ENCODE measurements around the gene HGF.
"Not testable (repeated sequence)": the region's sequence is repeated elsewhere in the genome, so short reads cannot be mapped to it uniquely, and the experiment has no call there.

The HGF gene

GRCh38 chr7:81769891-81770727, at the start of gene HGF:
Gene HGF, minus strand, starts transcription at chr7:81770047. Its CDS starts 76 bp downstream, at chr7:81769971.
- DNase-seq = no peak

- no peak for DNase-seq
Measured at GRCh38 chr7:81816312-81816711, 46.5 kb upstream of the HGF start.

- not testable (repeated sequence) for DNase-seq
Measured at GRCh38 chr7:81812866-81813476, 43.1 kb upstream of the HGF start.

GRCh38 chr7:81811956-81812865, 42.4 kb upstream of the HGF start:
- DNase-seq = no peak

GRCh38 chr7:81810476-81811155, 40.8 kb upstream of the HGF start:
- no peak for DNase-seq

- not testable (repeated sequence) for DNase-seq
Measured at GRCh38 chr7:81808310-81808709, 38.5 kb upstream of the HGF start.

- DNase-seq = no peak
Measured at GRCh38 chr7:81803267-81803666, 33.4 kb upstream of the HGF start.

- DNase-seq = no peak
Measured at GRCh38 chr7:81802251-81802650, 32.4 kb upstream of the HGF start.

GRCh38 chr7:81801532-81801931, 31.7 kb upstream of the HGF start:
- DNase-seq = no peak

- DNase-seq = no peak
Measured at GRCh38 chr7:81791568-81792518, 22.0 kb upstream of the HGF start.

- no peak for DNase-seq
Measured at GRCh38 chr7:81790686-81791085, 20.8 kb upstream of the HGF start.

- DNase-seq = no peak
Measured at GRCh38 chr7:81790120-81790500, 20.3 kb upstream of the HGF start.

GRCh38 chr7:81789406-81790119, 19.7 kb upstream of the HGF start:
- no peak for DNase-seq

GRCh38 chr7:81788246-81788645, 18.4 kb upstream of the HGF start:
- DNase-seq = no peak

- DNase-seq = no peak
Measured at GRCh38 chr7:81783818-81784217, 14.0 kb upstream of the HGF start.

GRCh38 chr7:81780914-81781693, 11.3 kb upstream of the HGF start:
- DNase-seq = no peak

GRCh38 chr7:81779706-81780105, 9.9 kb upstream of the HGF start:
- DNase-seq = no peak

GRCh38 chr7:81777697-81778096, 7.8 kb upstream of the HGF start:
- DNase-seq = no peak

- no peak for DNase-seq
Measured at GRCh38 chr7:81776948-81777630, 7.2 kb upstream of the HGF start.

- no peak for DNase-seq
Measured at GRCh38 chr7:81776161-81776560, 6.3 kb upstream of the HGF start.
